Stimulated activated CD8-positive, alpha-beta memory T cell treated with anti-CD3 and anti-CD28 coated beads, Interleukin-12 subunit alpha, Interleukin-12 subunit beta, amount 100 ng/mL, for 24 hours (primary cell): Measurements from ENCODE around the gene SPTB.
"Not testable (repeated sequence)": the region's sequence is repeated elsewhere in the genome, so short reads cannot be mapped to it uniquely, and the experiment has no call there.

ENCODE experiments used
- DNase-seq: peaks from one replicate; pipeline ENCODE4 v3.0.0-alpha.2; 2020; ENCODE audit errors: extremely low read depth

The SPTB gene

DNA sequence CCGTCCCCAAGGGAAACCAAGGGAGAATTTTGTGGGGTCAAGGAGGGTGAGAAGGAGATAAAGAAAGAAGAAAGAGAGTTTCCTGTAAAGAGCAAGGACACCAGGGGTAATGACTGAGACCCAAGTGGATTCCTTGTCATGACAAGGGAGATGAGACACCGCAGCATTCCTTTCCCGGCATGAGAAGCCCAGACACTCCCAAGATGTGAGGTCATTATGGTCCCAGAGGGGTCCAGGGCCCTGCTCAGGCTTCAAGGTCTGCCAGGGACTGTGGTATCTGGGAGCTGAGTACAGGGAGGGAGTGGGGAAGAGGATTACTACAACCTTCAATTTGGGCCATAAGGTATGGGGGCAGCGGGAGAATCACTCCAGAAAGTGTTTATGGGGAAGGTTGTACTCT is 58.1 kb downstream of the SPTB start:
- no peak for DNase-seq

DNA sequence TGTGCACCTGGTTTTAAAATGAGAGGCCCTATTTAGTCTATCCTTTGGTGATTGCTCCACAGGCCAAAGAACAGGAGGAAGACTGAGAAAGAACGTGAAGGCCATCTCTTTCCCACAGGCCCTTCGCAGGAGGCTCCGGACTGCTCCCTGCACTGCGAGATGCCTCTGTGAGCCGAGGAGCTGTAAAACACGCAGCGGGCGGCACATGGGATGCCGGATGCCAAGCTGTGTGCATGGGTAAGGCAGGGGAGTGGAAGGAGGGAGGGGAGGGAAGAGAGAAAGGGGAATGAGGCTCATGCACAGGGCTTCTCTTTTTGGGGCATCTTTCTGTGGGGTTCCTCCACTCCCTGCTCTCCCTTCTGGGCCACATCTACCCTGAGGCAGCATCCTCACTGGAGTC is 61.6 kb downstream of the SPTB start:
- DNase-seq: no peak

DNA sequence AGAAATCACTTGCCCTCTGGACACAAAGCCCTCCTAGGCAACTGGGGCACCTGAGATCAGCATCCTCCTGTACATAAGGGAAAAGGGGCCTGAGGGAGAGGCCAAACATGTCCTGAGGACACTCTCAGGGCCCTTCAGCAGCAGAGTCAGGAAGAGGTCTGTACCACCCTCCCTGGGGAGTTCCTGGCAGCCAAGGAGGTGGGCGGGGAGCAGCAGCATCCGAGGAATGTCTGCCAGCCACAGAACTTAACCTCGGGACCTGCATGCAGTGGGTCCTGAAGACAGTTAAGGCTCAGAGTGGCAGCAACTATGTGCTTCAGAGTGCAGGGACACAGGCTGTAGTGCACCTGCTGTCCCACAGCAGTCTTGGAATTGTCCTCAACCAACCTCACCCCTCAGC is 62.1 kb downstream of the SPTB start:
- no peak for DNase-seq

DNA sequence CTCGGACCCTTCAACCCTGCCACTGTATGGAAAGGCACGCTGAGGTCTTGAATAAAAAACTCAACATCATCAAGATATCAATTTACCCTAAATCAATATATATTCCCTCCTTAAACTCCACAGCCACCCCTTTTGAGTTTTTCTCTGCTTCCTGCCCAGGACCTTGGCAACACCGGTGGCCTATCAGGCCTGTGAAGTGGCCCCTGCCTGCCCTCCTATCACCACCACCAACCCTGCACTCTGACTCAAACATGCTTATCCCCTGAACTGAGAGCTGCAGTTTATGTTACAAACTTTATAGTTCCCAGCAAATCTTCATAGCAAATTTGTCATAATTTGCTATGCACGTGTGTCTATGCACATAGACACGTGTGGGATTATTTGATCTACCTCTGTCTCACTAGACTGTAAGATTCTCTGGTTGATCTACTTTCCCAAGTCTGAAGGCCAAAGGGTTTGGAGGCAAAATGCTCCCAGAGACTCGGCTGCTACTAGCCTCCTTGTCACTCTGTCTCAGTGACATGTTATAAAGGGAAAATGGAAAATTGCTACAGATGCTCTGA is 63.4 kb downstream of the SPTB start:
- DNase-seq: no peak

DNA sequence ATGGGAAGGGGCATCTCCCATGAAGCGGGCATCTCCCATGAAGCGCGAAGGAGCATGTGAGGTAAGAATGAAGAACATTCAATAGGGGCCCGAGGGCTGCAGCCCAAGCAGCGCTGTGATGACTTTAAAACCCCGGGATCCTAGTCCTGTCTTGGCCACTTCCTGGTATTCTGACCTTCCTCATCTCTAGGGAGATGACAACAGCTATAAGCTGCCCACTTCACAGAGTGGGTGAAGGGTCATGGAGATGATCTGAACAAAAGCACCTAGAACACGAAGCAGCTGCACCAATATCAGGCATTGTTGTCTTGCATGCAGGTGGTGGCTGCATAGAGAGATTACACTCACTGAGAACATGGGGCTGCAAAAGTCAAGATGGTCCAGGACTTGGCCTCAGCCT is 64.5 kb downstream of the SPTB start:
- DNase-seq: no peak

DNA sequence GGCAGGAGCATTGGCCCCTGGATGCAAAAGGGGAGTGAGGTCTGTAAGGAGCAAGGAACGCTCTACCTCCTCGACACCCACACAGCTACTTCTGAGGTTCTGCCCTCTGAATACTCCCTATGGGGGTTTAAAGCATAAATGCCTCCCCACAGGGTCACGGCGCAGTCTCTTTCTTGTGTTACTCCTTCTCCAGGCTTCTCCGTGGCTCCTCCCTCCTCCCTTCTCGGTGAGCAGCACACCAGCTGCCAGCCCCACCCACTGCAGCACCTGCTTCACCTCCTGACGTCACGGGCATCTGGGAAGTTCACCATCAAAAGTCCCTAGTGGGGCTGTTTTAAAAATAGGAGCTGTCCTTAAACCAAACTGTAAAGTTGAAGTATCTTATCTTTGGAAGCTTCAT is 67.3 kb downstream of the SPTB start:
- no peak for DNase-seq

DNA sequence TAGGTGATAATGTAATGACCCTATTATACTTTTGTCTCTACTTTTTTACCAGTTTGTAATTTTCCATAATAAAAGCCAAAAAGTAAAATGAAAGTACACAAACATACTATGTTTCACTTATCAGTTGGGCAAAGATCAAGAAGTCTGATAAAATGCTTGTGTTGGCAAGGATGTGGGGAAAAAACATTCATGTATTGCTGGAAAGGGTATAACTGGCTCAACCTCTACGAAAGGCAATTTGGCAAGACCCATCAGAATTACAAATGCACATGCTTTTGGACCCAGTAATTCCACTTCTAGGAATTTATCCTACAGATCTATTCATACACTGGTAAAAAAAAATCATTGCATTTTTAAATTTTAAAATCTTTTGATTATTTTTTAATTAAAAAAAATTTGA is 68.0 kb downstream of the SPTB start:
- no peak for DNase-seq

DNA sequence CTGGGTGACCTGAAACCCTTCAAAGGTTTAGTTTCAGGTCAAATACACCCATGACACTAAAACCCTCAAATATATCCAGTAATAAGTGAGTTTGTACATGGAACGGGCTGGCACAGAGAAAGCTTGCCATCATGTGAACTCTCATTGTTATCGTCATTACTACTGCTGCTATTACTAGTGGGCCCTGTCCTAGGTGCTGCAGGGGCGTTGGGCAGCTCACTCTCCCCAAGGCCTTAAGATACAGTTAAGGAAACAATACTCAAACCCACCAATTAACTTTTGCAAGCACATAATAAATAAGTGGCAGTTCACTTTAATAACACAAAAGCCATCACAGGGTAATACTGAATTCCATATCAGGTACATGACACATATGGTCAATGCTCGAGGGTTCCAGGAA is 71.3 kb downstream of the SPTB start:
- DNase-seq: no peak

DNA sequence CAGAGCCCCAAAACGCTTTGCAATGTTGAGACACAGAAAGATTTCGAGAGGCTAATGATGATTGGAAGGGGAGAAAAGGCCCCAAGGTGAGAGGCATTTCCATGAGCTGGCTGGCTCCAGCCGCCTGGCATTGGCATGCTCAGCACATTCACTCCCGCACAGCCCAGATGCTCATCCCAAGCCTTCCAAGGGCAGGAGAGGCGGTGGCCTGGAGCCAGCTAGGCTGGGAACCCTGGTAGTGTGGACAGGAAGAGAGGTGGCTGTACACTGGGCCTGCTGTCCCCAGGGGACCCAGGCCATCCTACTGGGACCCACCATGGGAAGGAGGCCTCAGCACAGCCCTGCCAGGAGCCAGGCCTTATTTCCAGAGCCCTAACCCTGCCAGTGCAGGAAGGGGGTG is 72.2 kb downstream of the SPTB start:
- no peak for DNase-seq

DNA sequence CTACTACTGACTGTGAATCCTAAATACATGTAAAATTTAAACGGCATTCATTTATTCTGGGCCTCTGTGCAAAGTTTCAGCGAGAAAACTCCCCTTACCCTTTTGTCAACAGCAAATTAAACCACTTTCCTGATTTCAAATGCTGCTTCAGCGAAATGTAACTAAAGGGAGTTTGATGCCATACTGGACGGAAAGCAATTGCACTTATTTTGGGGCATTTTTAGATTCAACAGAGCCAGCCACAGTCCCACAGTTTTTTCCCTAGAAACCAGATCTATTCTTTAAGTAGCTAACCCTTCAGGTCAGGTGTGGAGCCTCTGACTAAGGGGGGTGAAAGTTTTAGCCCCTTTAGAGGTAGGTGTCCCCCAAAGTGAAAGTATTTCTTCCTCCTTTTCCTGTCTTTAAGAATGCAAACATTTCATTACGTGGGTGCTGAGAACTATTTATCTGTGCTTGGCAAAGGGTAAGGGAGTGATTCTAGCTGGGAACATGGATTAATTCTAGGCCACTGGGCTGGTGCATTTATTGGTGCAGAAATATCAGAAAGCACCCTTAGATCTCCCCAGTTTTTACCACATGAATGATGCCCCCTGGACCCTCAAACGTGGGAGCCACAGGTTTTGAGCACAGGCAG is 72.7 kb downstream of the SPTB start:
- no peak for DNase-seq

DNA sequence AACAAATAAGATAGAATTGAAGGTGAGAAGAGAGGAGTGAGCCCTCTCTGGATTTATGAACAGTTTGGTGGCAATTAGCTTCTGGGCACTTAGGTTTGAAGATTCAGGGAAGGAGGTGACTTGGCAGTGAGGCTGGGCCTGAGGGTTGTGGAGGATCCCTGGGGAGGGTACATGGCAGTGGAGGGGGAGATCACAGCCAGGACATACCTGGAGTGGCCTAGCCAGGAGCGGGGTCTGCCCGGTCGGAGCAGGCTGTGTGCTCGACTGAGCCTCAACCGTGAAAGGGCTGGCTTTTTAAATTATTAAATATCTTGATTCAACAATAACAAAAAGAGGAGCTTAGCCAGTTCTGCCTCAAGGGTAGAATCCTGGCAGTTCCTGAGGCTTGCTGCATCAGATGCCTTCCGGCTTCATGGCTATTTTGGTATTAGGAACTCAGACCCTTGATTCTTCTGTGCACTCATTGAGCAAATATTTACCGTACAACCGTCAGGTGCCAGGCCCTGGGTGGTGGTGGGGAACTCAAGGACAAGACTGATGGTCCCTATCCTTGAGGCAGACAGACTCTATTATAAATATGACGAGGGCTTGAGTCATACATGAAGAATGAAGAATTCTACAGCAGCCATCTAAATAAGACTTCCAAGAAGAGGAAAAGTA is 73.4 kb downstream of the SPTB start:
- no peak for DNase-seq

DNA sequence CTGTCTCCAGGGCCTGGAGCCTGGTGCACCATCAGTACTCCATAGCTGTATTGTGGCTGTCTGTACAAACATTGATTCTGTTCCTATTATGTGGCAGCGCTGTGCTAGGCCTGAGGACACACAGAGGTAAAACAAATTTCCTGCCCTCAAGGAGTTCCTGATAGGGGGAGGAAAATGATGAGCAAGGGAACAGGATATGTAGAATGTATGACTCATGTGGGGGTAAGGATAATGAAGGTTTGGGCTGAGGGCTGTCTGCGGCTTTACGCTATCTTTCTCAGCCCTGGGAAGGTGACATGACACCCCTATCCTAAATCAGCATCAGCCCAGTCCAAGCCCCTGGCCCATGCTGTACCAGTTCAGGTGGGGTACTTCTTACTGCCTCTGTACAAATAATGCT is 74.1 kb downstream of the SPTB start:
- not testable (repeated sequence) for DNase-seq

DNA sequence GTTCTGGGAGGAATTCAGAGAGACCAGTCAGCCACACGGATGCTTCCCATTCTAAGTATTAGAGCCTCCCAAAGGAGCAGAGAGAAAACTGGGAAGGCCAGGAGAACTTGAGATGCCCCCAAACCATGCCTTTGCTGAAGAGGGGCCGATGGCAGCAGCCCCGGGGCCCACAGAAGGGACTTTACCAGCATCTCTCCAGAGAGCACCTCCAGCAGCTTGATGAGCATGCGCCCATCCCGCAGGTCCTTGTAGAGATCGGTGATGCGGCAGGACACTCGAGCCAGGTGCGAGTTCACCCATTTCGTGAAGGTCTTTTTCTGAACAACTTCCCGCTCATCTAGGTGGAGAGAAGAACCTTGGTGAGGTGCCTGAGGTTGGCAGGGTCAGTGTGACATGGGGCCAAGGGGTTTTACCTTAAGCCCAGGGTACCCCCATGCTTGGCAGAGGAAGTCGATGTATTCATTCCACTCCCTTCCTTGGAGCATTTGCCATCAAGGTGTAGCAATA is 74.9 kb downstream of the SPTB start:
- no peak for DNase-seq

DNA sequence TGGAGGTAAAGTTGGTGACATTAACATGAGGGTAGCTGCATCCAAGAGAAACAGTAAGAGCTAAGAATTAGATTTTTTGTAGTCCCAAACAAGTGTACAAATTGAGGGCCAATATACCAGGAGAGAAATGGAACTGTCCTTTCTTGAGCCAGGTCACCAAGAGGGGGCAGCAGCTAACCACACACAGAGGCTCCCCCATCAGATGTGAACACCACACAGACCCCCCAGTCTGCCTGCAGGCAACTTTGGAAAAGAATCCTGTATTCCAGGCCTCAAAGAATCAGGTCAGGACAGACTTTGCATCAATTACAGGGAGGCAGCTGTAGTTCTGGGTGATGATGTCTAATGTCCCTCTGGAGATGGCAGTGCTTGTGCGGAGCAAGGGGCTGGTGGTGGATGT is 77.9 kb downstream of the SPTB start:
- no peak for DNase-seq

DNA sequence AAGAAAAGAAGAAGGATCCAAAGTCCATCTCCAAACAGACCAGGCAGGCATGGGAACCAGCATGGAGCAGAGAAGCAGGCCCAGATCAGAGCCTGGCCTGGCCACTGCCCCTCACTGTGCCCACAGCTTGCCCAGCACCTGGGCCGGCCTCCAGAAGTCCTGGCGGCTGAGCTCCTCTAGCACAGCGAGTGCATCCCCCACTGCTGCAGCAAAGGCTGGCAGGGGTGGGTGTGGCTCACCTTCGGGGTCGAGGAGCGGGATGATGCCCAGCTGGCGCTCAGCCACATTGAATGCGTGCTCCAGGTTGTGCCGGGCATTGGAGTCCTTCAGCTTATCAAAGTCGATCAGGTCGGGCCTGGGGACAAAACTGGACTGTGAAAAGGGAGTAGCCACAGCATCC is 78.7 kb downstream of the SPTB start:
- DNase-seq: no peak

DNA sequence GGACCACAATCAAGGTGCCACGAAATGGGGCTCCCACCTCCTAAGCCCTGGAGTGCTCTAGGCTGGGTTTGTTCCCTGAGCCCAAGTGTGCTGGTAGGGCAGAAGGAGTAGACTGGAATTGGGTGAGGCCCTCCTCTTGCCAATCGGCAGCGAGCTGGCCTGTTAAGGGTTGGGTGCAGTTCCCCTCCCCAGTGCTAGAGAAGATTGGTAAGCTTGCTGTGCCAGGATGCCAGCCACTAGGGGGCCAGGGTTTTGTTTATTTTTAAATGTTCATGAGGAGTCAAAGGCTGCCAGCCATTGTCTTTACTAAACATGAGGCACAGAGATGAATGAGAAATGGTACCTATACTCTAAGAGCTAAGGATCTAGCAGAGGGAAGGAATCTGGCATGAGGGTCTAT is 79.7 kb downstream of the SPTB start:
- DNase-seq: no peak

DNA sequence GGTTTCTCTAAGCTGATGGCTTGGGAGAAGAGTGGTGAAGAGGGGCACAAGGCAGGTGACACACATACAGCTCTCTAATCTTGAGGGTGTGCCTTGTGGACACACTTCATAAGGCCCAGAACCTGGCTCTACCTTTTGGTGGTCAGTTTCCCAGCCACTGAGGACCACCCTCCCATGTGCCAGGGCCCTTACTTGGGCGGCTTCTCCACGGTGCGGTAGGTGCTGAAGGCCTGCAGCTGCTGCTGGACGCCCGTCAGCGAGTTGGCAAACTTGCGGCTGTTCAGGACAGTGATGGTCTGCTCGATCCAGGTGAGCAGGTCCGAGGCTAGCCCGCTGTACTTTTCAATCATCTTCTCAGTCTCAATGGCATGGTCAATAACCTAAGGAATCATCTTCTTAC is 80.2 kb downstream of the SPTB start:
- DNase-seq: no peak

DNA sequence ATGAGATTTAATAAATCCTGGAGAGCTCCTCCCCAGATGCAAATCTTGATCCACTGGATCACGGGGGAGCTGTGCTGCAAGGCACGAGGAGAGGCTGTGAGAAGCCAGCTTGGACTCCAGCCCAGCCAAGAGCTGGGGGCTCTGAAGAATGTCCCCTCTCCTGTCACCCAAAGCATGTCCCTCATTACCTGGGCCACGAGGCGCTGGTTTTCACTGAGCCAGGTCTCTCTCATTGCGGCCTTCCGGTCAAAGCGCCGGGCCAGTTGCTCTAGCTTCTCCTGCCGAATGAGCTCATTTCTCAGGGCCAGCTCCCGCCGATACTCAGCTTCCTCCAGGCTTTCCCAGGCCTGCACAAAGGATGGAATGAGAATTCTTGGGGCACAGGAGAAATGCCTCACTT is 83.3 kb downstream of the SPTB start:
- no peak for DNase-seq

DNA sequence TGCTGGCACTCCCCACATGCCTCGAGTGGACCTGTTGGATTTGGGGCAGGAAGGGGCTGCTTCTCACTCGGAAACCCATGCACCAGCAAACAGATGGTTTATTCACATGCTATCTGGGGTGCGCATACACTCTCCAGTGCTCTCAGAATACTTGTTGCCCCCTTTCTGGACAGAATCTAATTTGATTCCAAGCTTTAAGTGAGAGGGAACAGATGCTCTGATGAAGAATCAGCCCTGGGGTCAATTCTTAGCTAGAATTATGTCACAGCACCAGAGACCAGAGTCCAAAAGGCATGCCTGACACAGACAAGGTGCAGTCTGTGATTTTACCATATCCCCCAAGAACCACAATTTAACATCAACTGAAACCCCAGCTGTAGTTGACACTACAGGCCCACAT is 83.8 kb downstream of the SPTB start:
- no peak for DNase-seq

DNA sequence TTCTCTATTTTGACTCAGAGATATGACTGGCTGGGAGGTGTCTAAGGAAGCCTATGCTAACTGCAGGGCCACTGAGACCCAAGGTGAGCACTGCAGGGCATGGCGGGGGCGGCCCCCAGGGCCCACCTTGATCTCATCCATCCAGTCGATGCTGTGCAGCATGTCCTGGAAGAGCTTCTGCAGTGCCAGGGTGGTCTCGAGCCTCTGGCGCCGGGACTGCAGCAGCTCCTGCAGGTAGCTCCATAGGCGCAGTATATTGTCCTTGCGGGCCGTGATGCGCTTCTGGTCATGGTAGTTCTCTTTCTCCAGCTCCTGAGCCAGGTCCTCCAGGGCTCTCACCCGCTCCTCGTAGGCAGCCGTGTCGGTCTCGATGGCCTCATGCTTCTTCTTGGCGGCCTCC is 84.5 kb downstream of the SPTB start:
- DNase-seq: no peak

DNA sequence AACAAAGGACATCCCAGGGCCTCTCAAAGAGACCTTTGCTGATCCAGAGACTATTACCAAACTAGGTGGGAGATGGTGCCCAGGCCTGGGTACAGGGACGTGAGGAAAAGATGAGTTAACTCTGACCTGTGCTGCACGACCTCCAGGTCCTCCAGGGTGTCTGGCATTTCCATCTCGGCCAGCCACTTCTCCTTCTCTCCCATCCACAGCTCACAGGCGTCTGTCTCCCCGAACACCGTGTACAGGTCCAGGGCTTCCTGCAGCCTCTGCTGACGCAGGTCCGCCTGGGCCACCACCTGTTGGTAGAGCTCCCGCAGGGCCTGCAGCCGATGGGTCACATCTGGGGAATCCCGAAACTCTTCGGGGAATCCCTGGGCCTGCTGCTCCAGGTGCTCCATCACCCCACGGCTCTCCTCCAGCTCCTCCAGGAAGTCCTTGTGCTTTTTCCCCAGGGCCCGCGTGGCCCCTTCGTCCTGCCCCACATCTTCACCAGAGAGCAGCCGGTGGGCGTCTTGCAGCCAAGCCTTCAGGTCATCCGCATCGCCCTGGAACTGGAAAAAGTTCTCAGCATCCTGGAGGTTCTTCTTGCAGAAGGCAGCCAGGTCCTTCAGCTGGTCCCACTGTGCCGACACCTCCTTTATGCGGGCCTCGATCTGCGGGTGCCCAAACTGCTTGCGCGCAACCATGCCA is 86.7 kb downstream of the SPTB start:
- DNase-seq: no peak

DNA sequence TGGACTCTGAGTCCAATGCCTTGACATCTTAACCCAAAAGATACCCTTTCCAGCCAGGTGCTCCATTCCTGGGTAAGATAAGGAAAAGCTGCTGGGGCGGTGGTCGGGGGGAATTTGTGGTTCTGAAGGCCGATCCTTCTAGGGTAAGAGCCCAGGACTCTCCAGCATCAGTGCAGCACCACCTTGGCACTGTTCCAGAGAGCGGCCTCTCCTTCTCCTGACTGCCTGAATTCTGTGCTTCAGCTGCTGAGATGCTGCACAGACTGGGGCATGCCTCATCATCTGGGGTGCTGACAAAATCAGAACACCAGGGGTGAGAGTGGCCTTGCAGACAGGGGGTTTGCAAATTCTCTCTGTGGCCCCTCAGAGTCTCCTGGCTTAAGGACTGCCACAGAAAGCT is 87.5 kb downstream of the SPTB start:
- DNase-seq: no peak

DNA sequence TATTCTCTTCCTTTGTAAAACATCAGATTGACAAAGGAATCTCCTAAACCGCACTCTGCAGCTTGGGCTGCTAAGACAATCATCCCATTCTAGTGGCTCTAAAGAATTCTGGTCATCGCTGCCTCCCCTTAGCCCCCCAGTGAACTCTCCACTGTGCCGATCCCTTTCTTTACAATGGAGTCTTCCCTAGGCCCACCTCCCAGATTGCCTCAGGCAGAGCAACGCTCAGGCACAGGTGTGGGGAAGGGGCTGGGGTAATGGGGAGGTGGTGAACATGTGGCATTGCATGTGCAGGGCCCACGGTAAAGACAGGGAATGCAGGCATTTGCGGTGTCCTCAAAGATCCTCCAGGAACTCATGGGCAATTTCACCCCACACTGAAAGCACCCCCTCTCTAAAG is 89.2 kb downstream of the SPTB start:
- DNase-seq: no peak
